A549 (cell line): ENCODE results near the gene CCDC73. TPM values are rescaled to one million over a fixed set of nuclear protein-coding genes. Genes with fewer than 3 reads are reported as not detected.
"Not testable (repeated sequence)": the region's sequence is repeated elsewhere in the genome, so short reads cannot be mapped to it uniquely, and the experiment has no call there.

Source experiments
- ATAC-seq, 2 experiments: fragments of 200-7000 bp in 1 of 2; fragments of >200 bp in 1 of 2; cut with Nextera tagmentation in 1 of 2; cut with Tn5 transposase in 1 of 2; 3 replicates each; pipeline versions ENCODE4 v1.8.0 to v1.9.1; 2018 to 2020; ENCODE audit warnings: mild to moderate bottlenecking in 1 of 2, moderate library complexity in 1 of 2
- CTCF ChIA-PET: fragments of 300-600 bp; sonication (Branson Sonifier 250); formaldehyde crosslinking; extraction: SDS; loops from one replicate; lab custom pipeline; 2021; ENCODE audit warnings: antibody characterized with exemption, inconsistent platforms; lab: Yijun Ruan, JAX
- POLR2A ChIA-PET: fragments of 350-600 bp; formaldehyde crosslinking; extraction: SDS; loops from one replicate; lab custom pipeline; 2021; ENCODE audit warnings: antibody characterized with exemption, inconsistent platforms; lab: Yijun Ruan, JAX
- DNase-seq, 2 experiments: peaks; one replicate each; pipeline versions ENCODE4 v3.0.0 to v3.0.0-alpha.2; 2011 to 2016; ENCODE audit warnings: low read depth in 1 of 2, low spot score in 1 of 2
- FAIRE-seq: peaks from 2 replicates; lab custom pipeline; 2011; peaks lifted over from hg19 to GRCh38; lab: Jason Lieb, UNC
- H3K27ac ChIP-seq, 2 experiments: fragments of >200 bp; sonication (Bioruptor Twin); formaldehyde crosslinking; 3 replicates each; pipeline ENCODE4 v1.5.1; 2016 to 2017
- H3K4me1 ChIP-seq: fragments of >200 bp; sonication (Bioruptor Twin); formaldehyde crosslinking; 3 replicates; pipeline ENCODE4 v1.6.1; 2016
- H3K4me2 ChIP-seq: fragments of >200 bp; sonication (Bioruptor Twin); formaldehyde crosslinking; 3 replicates; pipeline ENCODE4 v1.6.1; 2016
- H3K4me3 ChIP-seq: fragments of >200 bp; sonication (Bioruptor Twin); formaldehyde crosslinking; 3 replicates; pipeline ENCODE4 v1.5.1; 2016
- H3K9me3 ChIP-seq: fragments of >200 bp; sonication (Bioruptor Twin); formaldehyde crosslinking; 3 replicates; pipeline ENCODE4 v1.6.1; 2016
- BHLHE40 ChIP-seq: IDR thresholded peaks from 2 replicates; pipeline ENCODE4 v1.6.1; 2012; ENCODE audit warnings: low read depth, low read length, inconsistent platforms
- CBX8 ChIP-seq: fragments of 200-600 bp; sonication (generic); IDR thresholded peaks from 2 replicates; pipeline ENCODE4 v1.6.1; 2016
- CHD2 ChIP-seq: fragments of 150-350 bp; IDR thresholded peaks from 2 replicates; pipeline ENCODE4 v1.6.1; 2014; ENCODE audit warnings: low read length; ENCODE audit not compliant: partially characterized antibody
- CHD4 ChIP-seq: fragments of 200-600 bp; sonication (generic); IDR thresholded peaks from 2 replicates; pipeline ENCODE4 v1.6.1; 2016; ENCODE audit warnings: antibody characterized with exemption, mild to moderate bottlenecking, borderline replicate concordance
- EHMT2 ChIP-seq: fragments of 200-600 bp; sonication (generic); IDR thresholded peaks from 2 replicates; pipeline ENCODE4 v1.6.1; 2016; ENCODE audit warnings: antibody characterized with exemption, low read depth, mild to moderate bottlenecking, moderate library complexity
- EP300 ChIP-seq, 2 experiments: fragments of >200 bp; sonication (Bioruptor Twin); formaldehyde crosslinking; IDR thresholded peaks; 2 replicates in 1 of 2; 3 replicates in 1 of 2; pipeline ENCODE4 v1.6.1; 2016 to 2017
- ESRRA ChIP-seq: fragments of 150-350 bp; IDR thresholded peaks from 2 replicates; pipeline ENCODE4 v1.6.1; 2014; ENCODE audit warnings: mild to moderate bottlenecking, low read length, borderline replicate concordance
- FOSB ChIP-seq: fragments of 250-450 bp; sonication (Bioruptor Pico); IDR thresholded peaks from 2 replicates; pipeline ENCODE4 v1.5.0; 2020; ENCODE audit warnings: mild to moderate bottlenecking, moderate library complexity
- GATA3 ChIP-seq: IDR thresholded peaks from 2 replicates; pipeline ENCODE4 v1.6.1; 2012; ENCODE audit warnings: borderline replicate concordance
- HEYL ChIP-seq: fragments of 250-450 bp; sonication (Bioruptor Pico); IDR thresholded peaks from 2 replicates; pipeline ENCODE4 v1.8.0; 2021; ENCODE audit warnings: mild to moderate bottlenecking, moderate library complexity
- HOXA7 ChIP-seq: fragments of 250-450 bp; sonication (Bioruptor Pico); IDR thresholded peaks from 2 replicates; pipeline ENCODE4 v1.5.0; 2020; ENCODE audit warnings: mild to moderate bottlenecking, moderate library complexity
- JUN ChIP-seq, 2 experiments: fragments of >200 bp; sonication (Bioruptor Twin); formaldehyde crosslinking; IDR thresholded peaks; 2 replicates in 1 of 2; 3 replicates in 1 of 2; pipeline ENCODE4 v1.6.1; 2016 to 2017
- JUNB ChIP-seq: fragments of >200 bp; sonication (Bioruptor Twin); formaldehyde crosslinking; IDR thresholded peaks from 2 replicates; pipeline ENCODE4 v1.6.1; 2016
- KDM1A ChIP-seq: fragments of 200-600 bp; sonication (generic); IDR thresholded peaks from 2 replicates; pipeline ENCODE4 v1.6.1; 2016; ENCODE audit warnings: low read depth, mild to moderate bottlenecking
- KDM5A ChIP-seq: fragments of 200-600 bp; sonication (generic); IDR thresholded peaks from 2 replicates; pipeline ENCODE4 v1.6.1; 2016; ENCODE audit warnings: antibody characterized with exemption, mild to moderate bottlenecking
- MAFK ChIP-seq: fragments of 450-650 bp; IDR thresholded peaks from 2 replicates; pipeline ENCODE4 v1.6.1; 2014; ENCODE audit not compliant: partially characterized antibody
- MAZ ChIP-seq: fragments of 150-350 bp; IDR thresholded peaks from 2 replicates; pipeline ENCODE4 v1.6.1; 2014; ENCODE audit warnings: antibody characterized with exemption, low read depth, low read length, borderline replicate concordance
- MYC ChIP-seq: IDR thresholded peaks from 2 replicates; pipeline ENCODE4 v1.6.1; 2012; ENCODE audit warnings: mild to moderate bottlenecking, inconsistent platforms, low read length, improper control_type of control experiment, borderline replicate concordance
- NR3C1 ChIP-seq: fragments of >200 bp; sonication (Bioruptor Twin); formaldehyde crosslinking; IDR thresholded peaks from 3 replicates; pipeline ENCODE4 v1.6.1; 2017
- PHF8 ChIP-seq: fragments of 200-600 bp; sonication (generic); IDR thresholded peaks from 2 replicates; pipeline ENCODE4 v1.6.1; 2016; ENCODE audit warnings: low read depth, mild to moderate bottlenecking, antibody characterized with exemption, moderate library complexity, borderline replicate concordance
- RARB ChIP-seq: fragments of 250-450 bp; sonication (Bioruptor Pico); IDR thresholded peaks from 2 replicates; pipeline ENCODE4 v1.8.0; 2021; ENCODE audit warnings: mild to moderate bottlenecking, moderate library complexity
- RCOR1 ChIP-seq: fragments of 150-350 bp; IDR thresholded peaks from 2 replicates; pipeline ENCODE4 v1.6.1; 2014; ENCODE audit warnings: antibody characterized with exemption, low read length, low read depth
- RNF2 ChIP-seq: fragments of 200-600 bp; sonication (generic); IDR thresholded peaks from 2 replicates; pipeline ENCODE4 v1.6.1; 2016; ENCODE audit warnings: low read depth, mild to moderate bottlenecking, antibody characterized with exemption, moderate library complexity, borderline replicate concordance
- ZNF302 ChIP-seq: fragments of 250-450 bp; sonication (Bioruptor Pico); IDR thresholded peaks from 2 replicates; pipeline ENCODE4 v1.9.0; 2021; ENCODE audit warnings: inconsistent platforms, mild to moderate bottlenecking, moderate library complexity
- ZSCAN20 ChIP-seq: fragments of 250-450 bp; sonication (Bioruptor Pico); IDR thresholded peaks from 2 replicates; pipeline ENCODE4 v1.8.0; 2022; ENCODE audit warnings: mild to moderate bottlenecking, moderate library complexity
- WGBS: methylation state at CpG from one replicate; pipeline ENCODE4 v1.1.6; 2017; ENCODE audit errors: missing lambda C conversion rate; 5-methylcytosine and 5-hydroxymethylcytosine counted together
- polyA plus RNA-seq, 4 experiments: library from polyadenylated mRNA; depleted of rRNA in 3 of 4; stranded (reverse); fragments of >200 nt; fragmentation: RNase III in 1 of 4; extraction: RNeasy Plus Mini Kit Qiagen cat#74134 plus additional on column Dnase treatment in 1 of 4; gene quantifications; 2 replicates in 3 of 4; 3 replicates in 1 of 4; pipeline ENCODE4 v1.2.3, GENCODE V29; 2011 to 2017
- TF ChIP-seq, protein P1 (sequence below): fragments of >200 bp; sonication (Bioruptor Twin); formaldehyde crosslinking; IDR thresholded peaks from 3 replicates; pipeline ENCODE4 v1.5.1; 2016
- TF ChIP-seq, protein P2 (sequence below): fragments of 150-350 bp; IDR thresholded peaks from 2 replicates; pipeline ENCODE4 v1.6.1; 2014; ENCODE audit warnings: low read depth, mild to moderate bottlenecking, low read length
- TF ChIP-seq, protein P3 (sequence below): IDR thresholded peaks from 2 replicates; pipeline ENCODE4 v1.6.1; 2012
- TF ChIP-seq, protein P4 (sequence below): fragments of >200 bp; sonication (Bioruptor Twin); formaldehyde crosslinking; IDR thresholded peaks from 2 replicates; pipeline ENCODE4 v1.6.1; 2016

CCDC73 gene
- polyA plus RNA-seq, 2 of the 4 experiments (the other 2 are of a cell fraction) = 0.03 TPM; not detected in 1

DNA sequence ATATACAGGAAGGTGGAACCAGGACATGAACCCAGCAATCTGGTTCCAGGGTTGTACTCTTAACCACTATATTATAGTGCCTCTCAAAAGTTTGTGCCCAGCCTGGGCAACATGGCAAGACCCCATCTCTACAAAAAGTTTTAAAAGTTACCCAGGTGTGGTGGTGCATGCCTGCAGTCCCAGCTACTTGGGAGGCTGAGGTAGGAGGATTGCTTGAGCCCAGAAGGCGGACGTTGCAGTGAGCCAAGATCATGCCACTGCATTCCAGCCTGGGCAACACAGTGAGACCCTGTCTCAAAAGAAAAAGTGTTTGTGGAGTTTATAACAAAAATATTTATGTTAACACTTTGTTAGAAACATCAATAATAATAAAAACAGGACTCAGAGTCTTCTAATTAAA is 13.6 kb downstream of the CCDC73 start:
- POLR2A ChIA-PET, FAIRE-seq, H3K9me3 ChIP-seq, H3K4me2 ChIP-seq, DNase-seq, H3K27ac ChIP-seq, ATAC-seq, H3K4me1 ChIP-seq, H3K4me3 ChIP-seq: not testable (repeated sequence)
- CTCF ChIA-PET = interaction anchor here (0.6 to 1.5 kb wide), 4 partner anchors 10 to 332 kb away, joined by 3 to 4 read pairs (median 3); no protein-coding TSS in a partner anchor
- 93% methylated on average over 2 of the region's 2 CpGs for WGBS

DNA sequence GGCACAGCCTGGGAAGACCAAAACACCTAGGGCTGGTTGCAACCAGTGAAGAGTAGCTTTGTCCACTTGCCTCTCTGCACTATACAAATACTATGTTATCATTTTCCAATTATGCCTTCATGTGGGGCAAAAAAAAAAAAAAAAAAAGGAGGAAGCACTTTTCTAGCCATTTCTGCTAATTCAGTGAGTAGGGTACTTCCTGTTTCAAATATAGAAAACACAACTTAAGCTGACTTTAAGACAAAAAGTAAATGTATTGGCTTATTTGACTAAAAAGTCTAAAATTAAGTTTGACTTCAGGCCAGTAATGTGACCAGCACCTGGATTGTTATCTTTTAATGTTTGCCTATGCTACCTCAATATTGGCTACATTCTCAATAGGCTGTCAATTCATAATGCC is 15.3 kb downstream of the CCDC73 start:
- Histone ChIP-seq H3K4me2 (no peak overlapping the region), H3K4me3 (no peak overlapping the region)
- TF ChIP-seq EP300 (IDR thresholded peaks at IDR 0.05) (no peak), RNF2 (no peak), NR3C1 (no peak), CHD2 (no peak), JUNB (no peak), BHLHE40 (no peak), RCOR1 (no peak), HOXA7 (CRISPR knock-in tag) (no peak), ZSCAN20 (CRISPR knock-in tag) (no peak), ESRRA (no peak)
- TF ChIP-seq, all 56 proteins: peak for 0
- Histone ChIP-seq H3K27ac (no peak overlapping the region), H3K9me3 (no peaks in the 10 kb centered on the region), H3K4me1 (no peaks in the 10 kb centered on the region)
- ChIA-PET CTCF (interaction anchor here (1.2 to 1.5 kb wide), 3 partner anchors 12 to 30 kb away, joined by 3 to 5 read pairs (median 3); no protein-coding TSS in a partner anchor), POLR2A (no interaction called here)
- DNase-seq = no peak
- FAIRE-seq = no peak
- no peak for ATAC-seq

DNA sequence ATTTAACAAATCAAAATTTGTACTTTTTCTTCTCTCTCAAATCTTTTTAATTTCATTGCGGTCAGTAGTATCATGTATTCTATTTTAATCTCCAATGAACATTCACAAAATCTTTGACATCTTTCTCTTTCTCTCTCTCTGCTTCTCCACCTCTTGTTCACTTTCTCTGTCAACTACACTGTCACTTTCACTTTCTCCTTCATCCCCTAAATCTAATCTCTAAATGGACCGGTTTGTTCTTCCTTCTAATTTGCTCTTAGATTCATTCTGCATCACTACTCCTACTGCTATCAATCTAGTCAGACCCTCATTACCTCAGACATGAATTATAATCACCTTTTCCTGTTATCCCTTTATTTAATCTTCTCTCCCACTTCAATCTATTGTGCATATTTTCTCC is 18.6 kb downstream of the CCDC73 start:
- CTCF ChIA-PET = no interaction called here
- no peak for ATAC-seq
- TF ChIP-seq CHD4 (no peak), FOSB (CRISPR knock-in tag) (no peak), MYC (no peak), GATA3 (no peak), KDM1A (no peak), MAFK (no peak), RCOR1 (no peak), CBX8 (no peak), PHF8 (no peak), ZNF302 (CRISPR knock-in tag) (no peak), HEYL (no peak), RNF2 (no peak)
- TF ChIP-seq, protein P1, sequence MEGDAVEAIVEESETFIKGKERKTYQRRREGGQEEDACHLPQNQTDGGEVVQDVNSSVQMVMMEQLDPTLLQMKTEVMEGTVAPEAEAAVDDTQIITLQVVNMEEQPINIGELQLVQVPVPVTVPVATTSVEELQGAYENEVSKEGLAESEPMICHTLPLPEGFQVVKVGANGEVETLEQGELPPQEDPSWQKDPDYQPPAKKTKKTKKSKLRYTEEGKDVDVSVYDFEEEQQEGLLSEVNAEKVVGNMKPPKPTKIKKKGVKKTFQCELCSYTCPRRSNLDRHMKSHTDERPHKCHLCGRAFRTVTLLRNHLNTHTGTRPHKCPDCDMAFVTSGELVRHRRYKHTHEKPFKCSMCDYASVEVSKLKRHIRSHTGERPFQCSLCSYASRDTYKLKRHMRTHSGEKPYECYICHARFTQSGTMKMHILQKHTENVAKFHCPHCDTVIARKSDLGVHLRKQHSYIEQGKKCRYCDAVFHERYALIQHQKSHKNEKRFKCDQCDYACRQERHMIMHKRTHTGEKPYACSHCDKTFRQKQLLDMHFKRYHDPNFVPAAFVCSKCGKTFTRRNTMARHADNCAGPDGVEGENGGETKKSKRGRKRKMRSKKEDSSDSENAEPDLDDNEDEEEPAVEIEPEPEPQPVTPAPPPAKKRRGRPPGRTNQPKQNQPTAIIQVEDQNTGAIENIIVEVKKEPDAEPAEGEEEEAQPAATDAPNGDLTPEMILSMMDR = no peak
- TF ChIP-seq, all 56 proteins: peak for 0
- no peak for DNase-seq
- no peaks in the 10 kb centered on the region for H3K9me3 ChIP-seq
- no peak for FAIRE-seq
- H3K4me1 ChIP-seq = 0 out of 3 replicates have a peak, but pooled peaks cover 4% of the 10 kb centered on the region
- WGBS = 65% methylated on average over 2 of the region's 2 CpGs
- POLR2A ChIA-PET = no interaction called here
- H3K27ac ChIP-seq = no peak overlapping the region
- peak overlapping the region; percentile 2; the same call in 1 of the 3 replicates for H3K4me2 ChIP-seq
- H3K4me3 ChIP-seq = no peak overlapping the region

DNA sequence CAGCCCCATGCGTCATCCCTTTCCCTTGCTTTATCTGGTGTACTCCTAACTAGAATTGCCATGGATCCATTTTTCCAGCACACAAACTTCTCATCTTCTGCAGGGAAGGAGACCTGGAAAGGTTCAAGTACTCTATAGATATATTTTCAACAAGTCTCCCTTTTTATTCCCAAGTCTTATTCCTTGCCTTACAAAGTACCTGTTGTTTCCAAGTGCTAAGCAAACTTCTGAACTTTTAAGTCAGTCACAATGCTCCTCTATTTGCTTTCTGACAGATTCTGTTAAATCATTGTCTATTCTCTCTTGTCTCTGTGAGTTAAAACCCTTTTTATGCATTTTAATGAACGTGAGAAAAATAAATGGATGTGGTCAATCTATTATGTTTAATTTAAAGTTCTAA is 20.4 kb downstream of the CCDC73 start:
- POLR2A ChIA-PET = no interaction called here
- Histone ChIP-seq H3K27ac (no peak overlapping the region), H3K9me3 (no peaks in the 10 kb centered on the region), H3K4me3 (no peak overlapping the region), H3K4me1 (0 out of 3 replicates have a peak, but pooled peaks cover 4% of the 10 kb centered on the region), H3K4me2 (no peak overlapping the region)
- 54% methylated on average over 2 of the region's 2 CpGs for WGBS
- CTCF ChIA-PET = interaction anchor here (1.6 kb wide), 1 partner anchor 61 kb away, joined by 4 read pairs; no protein-coding TSS in a partner anchor
- DNase-seq (no peak), ATAC-seq (no peak), FAIRE-seq (no peak)
- TF ChIP-seq RARB (CRISPR knock-in tag) (no peak), FOSB (CRISPR knock-in tag) (no peak), MAZ (no peak), EP300 (IDR thresholded peaks at IDR 0.05) (no peak), RNF2 (no peak), ZSCAN20 (CRISPR knock-in tag) (no peak), CHD4 (no peak), JUN (IDR thresholded peaks at IDR 0.05) (no peak), EHMT2 (no peak), KDM5A (no peak)
- TF ChIP-seq, protein P2, sequence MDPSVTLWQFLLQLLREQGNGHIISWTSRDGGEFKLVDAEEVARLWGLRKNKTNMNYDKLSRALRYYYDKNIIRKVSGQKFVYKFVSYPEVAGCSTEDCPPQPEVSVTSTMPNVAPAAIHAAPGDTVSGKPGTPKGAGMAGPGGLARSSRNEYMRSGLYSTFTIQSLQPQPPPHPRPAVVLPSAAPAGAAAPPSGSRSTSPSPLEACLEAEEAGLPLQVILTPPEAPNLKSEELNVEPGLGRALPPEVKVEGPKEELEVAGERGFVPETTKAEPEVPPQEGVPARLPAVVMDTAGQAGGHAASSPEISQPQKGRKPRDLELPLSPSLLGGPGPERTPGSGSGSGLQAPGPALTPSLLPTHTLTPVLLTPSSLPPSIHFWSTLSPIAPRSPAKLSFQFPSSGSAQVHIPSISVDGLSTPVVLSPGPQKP = no peak
- TF ChIP-seq, protein P3, sequence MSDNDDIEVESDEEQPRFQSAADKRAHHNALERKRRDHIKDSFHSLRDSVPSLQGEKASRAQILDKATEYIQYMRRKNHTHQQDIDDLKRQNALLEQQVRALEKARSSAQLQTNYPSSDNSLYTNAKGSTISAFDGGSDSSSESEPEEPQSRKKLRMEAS = no peak
- TF ChIP-seq, protein P4, sequence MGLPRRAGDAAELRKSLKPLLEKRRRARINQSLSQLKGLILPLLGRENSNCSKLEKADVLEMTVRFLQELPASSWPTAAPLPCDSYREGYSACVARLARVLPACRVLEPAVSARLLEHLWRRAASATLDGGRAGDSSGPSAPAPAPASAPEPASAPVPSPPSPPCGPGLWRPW = no peak
